CD14-positive monocyte (primary cell): ENCODE results near the gene RGS19. TPM values are rescaled to one million over a fixed set of nuclear protein-coding genes. Genes with fewer than 3 reads are reported as not detected.

ENCODE experiments used
- DNase-seq, 3 donors: peaks; one replicate each; pipeline ENCODE4 v3.0.0-alpha.2; 2011 to 2022
- H2AFZ ChIP-seq: 2 replicates; pipeline ENCODE4 v1.6.0; 2012; ENCODE audit warnings: mild to moderate bottlenecking, low read depth, low read length, inconsistent platforms; ENCODE audit not compliant: insufficient read depth, poor library complexity, severe bottlenecking
- H3K27ac ChIP-seq, 2 donors: 1 replicate in 1 of 2; 2 replicates in 1 of 2; pipeline ENCODE4 v1.5.1; 2012 to 2013; ENCODE audit warnings: low read length in 2 of 2, control low read depth in 1 of 2, inconsistent platforms in 1 of 2, low read depth in 1 of 2, mild to moderate bottlenecking in 1 of 2
- H3K27me3 ChIP-seq, 2 donors: one replicate each; pipeline versions ENCODE4 v1.6.0 to v1.6.1; 2011 to 2013; ENCODE audit warnings: low read length in 2 of 2; ENCODE audit not compliant: control insufficient read depth in 2 of 2, insufficient read depth in 2 of 2
- H3K36me3 ChIP-seq, 2 donors: replicated peaks in 1 of 2; 1 replicate in 1 of 2; 2 replicates in 1 of 2; pipeline versions ENCODE4 v1.5.1 to v1.6.1; 2012 to 2013; ENCODE audit warnings: low read length in 2 of 2, control low read depth in 1 of 2, inconsistent platforms in 1 of 2, mild to moderate bottlenecking in 1 of 2; ENCODE audit not compliant: insufficient read depth in 2 of 2, control insufficient read depth in 1 of 2
- H3K4me1 ChIP-seq, 2 donors: 1 replicate in 1 of 2; 2 replicates in 1 of 2; pipeline versions ENCODE4 v1.5.1 to v1.6.1; 2012 to 2013; ENCODE audit warnings: low read length in 2 of 2, control low read depth in 1 of 2, inconsistent platforms in 1 of 2, mild to moderate bottlenecking in 1 of 2, moderate library complexity in 1 of 2; ENCODE audit not compliant: insufficient read depth in 2 of 2, control insufficient read depth in 1 of 2
- H3K4me2 ChIP-seq: replicated peaks from 2 replicates; pipeline ENCODE3; 2012; ENCODE audit warnings: low read length, moderate library complexity, mild to moderate bottlenecking; ENCODE audit not compliant: poor library complexity, severe bottlenecking; ENCODE audit errors: extremely low read depth
- H3K4me3 ChIP-seq, 3 experiments: fragments of 200-600 bp in 1 of 3; sonication (generic) in 1 of 3; replicated peaks in 1 of 3; 1 replicate in 2 of 3; 2 replicates in 1 of 3; pipeline ENCODE4 v1.5.1; 2011 to 2013; ENCODE audit warnings: low read length in 3 of 3, mild to moderate bottlenecking in 3 of 3, control low read depth in 2 of 3, low read depth in 2 of 3, inconsistent platforms in 1 of 3, moderate library complexity in 1 of 3
- H3K79me2 ChIP-seq: 2 replicates; pipeline ENCODE4 v1.6.0; 2012; ENCODE audit warnings: mild to moderate bottlenecking, control low read depth, inconsistent platforms, low read length, moderate library complexity; ENCODE audit not compliant: insufficient read depth
- H3K9ac ChIP-seq: 2 replicates; pipeline ENCODE4 v1.6.0; 2017; ENCODE audit warnings: low read length, mild to moderate bottlenecking; ENCODE audit not compliant: insufficient read depth, poor library complexity, severe bottlenecking
- H3K9me3 ChIP-seq, 2 donors: replicated peaks in 1 of 2; 1 replicate in 1 of 2; 2 replicates in 1 of 2; pipeline versions ENCODE4 v1.5.1 to v1.6.1; 2012 to 2013; ENCODE audit warnings: low read length in 2 of 2, control low read depth in 1 of 2; ENCODE audit not compliant: control insufficient read depth in 1 of 2, insufficient read depth in 1 of 2
- H4K20me1 ChIP-seq: 2 replicates; pipeline ENCODE4 v1.6.0; 2012; ENCODE audit warnings: mild to moderate bottlenecking, low read length, control low read depth, moderate library complexity; ENCODE audit not compliant: insufficient read depth
- H3K27ac Mint-ChIP-seq, 7 donors: one replicate each; pipeline ENCODE4 v1.8.0; 2020; ENCODE audit warnings: mild to moderate bottlenecking in 7 of 7, mixed read lengths in 7 of 7, moderate library complexity in 6 of 7, inconsistent platforms in 2 of 7
- H3K27me3 Mint-ChIP-seq, 3 donors: one replicate each; pipeline ENCODE4 v1.8.0; 2021 to 2022; ENCODE audit warnings: low read depth in 3 of 3, mild to moderate bottlenecking in 3 of 3, mixed read lengths in 3 of 3, moderate library complexity in 3 of 3, inconsistent platforms in 1 of 3
- H3K36me3 Mint-ChIP-seq, 2 donors: one replicate each; pipeline ENCODE4 v1.8.0; 2020; ENCODE audit warnings: mixed read lengths in 2 of 2, inconsistent platforms in 1 of 2, mild to moderate bottlenecking in 1 of 2
- H3K4me1 Mint-ChIP-seq: one replicate; pipeline ENCODE4 v1.8.0; 2020; ENCODE audit warnings: mild to moderate bottlenecking, mixed read lengths
- H3K4me3 Mint-ChIP-seq, 2 donors: one replicate each; pipeline ENCODE4 v1.8.0; 2020; ENCODE audit warnings: mild to moderate bottlenecking in 2 of 2, mixed read lengths in 2 of 2, moderate library complexity in 1 of 2
- H3K9me3 Mint-ChIP-seq, 7 donors: one replicate each; pipeline ENCODE4 v1.8.0; 2020 to 2022; ENCODE audit warnings: mixed read lengths in 7 of 7, mild to moderate bottlenecking in 6 of 7, moderate library complexity in 6 of 7, inconsistent platforms in 2 of 7
- WGBS: methylation state at CpG from one replicate; pipeline ENCODE4 v1.1.5; 2013; ENCODE audit warnings: missing lambda C conversion rate; ENCODE audit not compliant: insufficient coverage; 5-methylcytosine and 5-hydroxymethylcytosine counted together
- intact Hi-C, 2 donors: fragments of 100-400 bp; cut with micrococcal nuclease; formaldehyde crosslinking; loops; one replicate each; pipeline versions ENCODE4 v1.15.0 to v1.15.1; 2023
- polyA plus RNA-seq, 3 donors: library from polyadenylated mRNA; depleted of rRNA in 1 of 3; unstranded in 2 of 3; stranded (reverse) in 1 of 3; fragments of 300-500 nt in 2 of 3; fragments of >200 nt in 1 of 3; fragmentation: Illumina TruSeq in 2 of 3; gene quantifications; 1 replicate in 2 of 3; 2 replicates in 1 of 3; pipeline ENCODE4 v1.2.3, GENCODE V29; 2012 to 2021
- TF ChIP-seq, protein P1 (sequence below): fragments of 200-600 bp; IDR thresholded peaks from one replicate; pipeline ENCODE4 v1.8.0; 2022; ENCODE audit warnings: antibody characterized with exemption, mild to moderate bottlenecking

RGS19 gene
- polyA plus RNA-seq, 3 donors = 235 to 280 (median 244) TPM

- Histone ChIP-seq H4K20me1 (peaks cover 41% of the 10 kb centered on the region), H3K4me2 (no peak overlapping the region), H3K36me3 (peaks cover 20 to 26% of the 10 kb centered on the region in 2 donors), H3K4me1 (no peaks in the 10 kb centered on the region), H3K9ac (no peak overlapping the region), H2AFZ (no peak overlapping the region), H3K27ac (no peak overlapping the region), H3K4me3 (no peak overlapping the region), H3K27me3 (no peaks in the 10 kb centered on the region), H3K9me3 (no peaks in the 10 kb centered on the region), H3K79me2 (no peaks in the 10 kb centered on the region)
- Mint-ChIP-seq H3K4me1 (peaks cover 6% of the 10 kb centered on the region), H3K9me3 (peaks cover 2 to 10% (median 5%) of the 10 kb centered on the region in 7 donors), H3K4me3 (no peak overlapping the region), H3K27me3 (peaks cover 0 to 3% (median 0%) of the 10 kb centered on the region in 3 donors), H3K27ac (no peak overlapping the region), H3K36me3 (peaks cover 19 to 22% of the 10 kb centered on the region in 2 donors)
- 100% methylated on average over 3 of the region's 9 CpGs for WGBS
- intact Hi-C loops = no loop called here
- TF ChIP-seq, protein P1, sequence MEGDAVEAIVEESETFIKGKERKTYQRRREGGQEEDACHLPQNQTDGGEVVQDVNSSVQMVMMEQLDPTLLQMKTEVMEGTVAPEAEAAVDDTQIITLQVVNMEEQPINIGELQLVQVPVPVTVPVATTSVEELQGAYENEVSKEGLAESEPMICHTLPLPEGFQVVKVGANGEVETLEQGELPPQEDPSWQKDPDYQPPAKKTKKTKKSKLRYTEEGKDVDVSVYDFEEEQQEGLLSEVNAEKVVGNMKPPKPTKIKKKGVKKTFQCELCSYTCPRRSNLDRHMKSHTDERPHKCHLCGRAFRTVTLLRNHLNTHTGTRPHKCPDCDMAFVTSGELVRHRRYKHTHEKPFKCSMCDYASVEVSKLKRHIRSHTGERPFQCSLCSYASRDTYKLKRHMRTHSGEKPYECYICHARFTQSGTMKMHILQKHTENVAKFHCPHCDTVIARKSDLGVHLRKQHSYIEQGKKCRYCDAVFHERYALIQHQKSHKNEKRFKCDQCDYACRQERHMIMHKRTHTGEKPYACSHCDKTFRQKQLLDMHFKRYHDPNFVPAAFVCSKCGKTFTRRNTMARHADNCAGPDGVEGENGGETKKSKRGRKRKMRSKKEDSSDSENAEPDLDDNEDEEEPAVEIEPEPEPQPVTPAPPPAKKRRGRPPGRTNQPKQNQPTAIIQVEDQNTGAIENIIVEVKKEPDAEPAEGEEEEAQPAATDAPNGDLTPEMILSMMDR = no peak
- no peak for DNase-seq
Observed at GRCh38 chr20:64093013-64093503, 13.7 kb upstream of the RGS19 start.

DNA sequence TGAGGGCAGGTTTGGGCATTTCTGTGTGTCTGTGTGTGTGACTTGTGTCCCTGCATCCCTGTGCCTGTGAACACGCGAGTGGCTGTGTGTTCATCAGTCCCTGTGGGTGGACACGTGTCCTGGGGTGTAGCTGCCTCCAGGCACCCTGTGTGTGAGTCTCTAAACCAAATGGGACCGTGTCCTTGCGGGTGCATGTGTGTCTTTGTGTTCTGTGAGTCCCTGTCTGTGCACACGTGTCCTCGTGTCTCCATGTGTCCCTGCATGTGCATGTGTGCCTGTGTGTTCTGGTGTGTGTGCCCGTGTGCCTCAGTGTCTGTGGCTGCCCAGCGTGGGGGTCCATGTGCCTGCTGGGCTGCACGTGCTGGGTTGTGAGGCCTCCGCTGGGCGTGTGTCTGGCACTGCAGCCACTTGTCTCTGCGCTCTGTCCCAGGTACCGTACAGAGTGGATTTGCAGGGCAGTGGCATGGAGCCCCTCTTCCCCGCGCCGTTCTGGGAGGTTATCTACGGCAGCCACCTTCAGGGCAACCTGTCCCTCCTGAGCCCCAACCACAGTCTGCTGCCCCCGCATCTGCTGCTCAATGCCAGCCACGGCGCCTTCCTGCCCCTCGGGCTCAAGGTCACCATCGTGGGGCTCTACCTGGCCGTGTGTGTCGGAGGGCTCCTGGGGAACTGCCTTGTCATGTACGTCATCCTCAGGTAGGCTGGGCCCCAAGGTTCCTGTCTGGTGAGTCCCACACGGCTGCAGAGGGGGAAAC lies 13.1 kb upstream of the RGS19 start:
- Mint-ChIP-seq H3K4me3 (no peak overlapping the region), H3K36me3 (peaks cover 13 to 15% of the 10 kb centered on the region in 2 donors), H3K9me3 (peaks cover 2 to 14% (median 5%) of the 10 kb centered on the region in 7 donors), H3K27ac (peak overlapping the region in 1 of 7 donors; percentile 18), H3K27me3 (peaks cover 0 to 4% (median 0%) of the 10 kb centered on the region in 3 donors), H3K4me1 (peaks cover 6% of the 10 kb centered on the region)
- 93% methylated on average over 27 of the region's 27 CpGs for WGBS
- Histone ChIP-seq H4K20me1 (peaks cover 47% of the 10 kb centered on the region), H3K79me2 (no peaks in the 10 kb centered on the region), H3K4me3 (no peak overlapping the region), H3K9ac (no peak overlapping the region), H3K9me3 (peaks cover 0 to 5% of the 10 kb centered on the region in 2 donors), H3K4me1 (no peaks in the 10 kb centered on the region), H2AFZ (no peak overlapping the region), H3K4me2 (no peak overlapping the region), H3K27me3 (no peaks in the 10 kb centered on the region), H3K36me3 (peaks cover 13 to 20% of the 10 kb centered on the region in 2 donors), H3K27ac (no peak overlapping the region)
- intact Hi-C loops = no loop called here
- TF ChIP-seq, protein P1 = no peak
- no peak for DNase-seq
